SJSA1 (cell line): ENCODE data around the gene SYT8. TPM values are rescaled to one million over a fixed set of nuclear protein-coding genes. Genes with fewer than 3 reads are reported as not detected.
"Not testable (repeated sequence)": the region's sequence is repeated elsewhere in the genome, so short reads cannot be mapped to it uniquely, and the experiment has no call there.

ENCODE experiments used
- DNase-seq, 2 experiments: peaks; one replicate each; pipeline ENCODE4 v3.0.0-alpha.2; 2015 to 2020; ENCODE audit warnings: low spot score in 2 of 2, low read depth in 1 of 2
- H3K27ac ChIP-seq: fragments of 250-450 bp; sonication (Bioruptor Pico); 2 replicates; pipeline ENCODE4 v1.5.1; 2020; ENCODE audit warnings: mild to moderate bottlenecking, moderate library complexity
- H3K27me3 ChIP-seq: fragments of 250-450 bp; sonication (Bioruptor Pico); replicated peaks from 2 replicates; pipeline ENCODE4 v1.5.1; 2020; ENCODE audit warnings: mild to moderate bottlenecking, moderate library complexity
- H3K36me3 ChIP-seq: fragments of 250-450 bp; sonication (Bioruptor Pico); 2 replicates; pipeline ENCODE4 v1.5.1; 2020; ENCODE audit warnings: mild to moderate bottlenecking
- H3K4me1 ChIP-seq: fragments of 250-450 bp; sonication (Bioruptor Pico); replicated peaks from 2 replicates; pipeline ENCODE4 v1.6.1; 2021; ENCODE audit warnings: mild to moderate bottlenecking
- H3K4me3 ChIP-seq: fragments of 250-450 bp; sonication (Bioruptor Pico); 2 replicates; pipeline ENCODE4 v1.5.1; 2020; ENCODE audit warnings: mild to moderate bottlenecking
- H3K9me3 ChIP-seq: fragments of 250-450 bp; sonication (Bioruptor Pico); replicated peaks from 2 replicates; pipeline ENCODE4 v1.5.1; 2020; ENCODE audit warnings: mild to moderate bottlenecking
- total RNA-seq: library from RNA; depleted of rRNA; stranded (reverse); fragments of >200 nt; shearing (Covaris generic); gene quantifications from 2 replicates; pipeline ENCODE4 v1.2.3, GENCODE V29; 2014

SYT8 gene
- total RNA-seq, 1 experiment from 2014 or later = not detected

GRCh38 chr11:1868636-1869291 is 34.0 kb downstream of the SYT8 start:
- no peaks in the 10 kb centered on the region for H3K36me3 ChIP-seq
- H3K27me3 ChIP-seq = peaks cover 10% of the 10 kb centered on the region; the same call in 1 of the 2 replicates

DNA sequence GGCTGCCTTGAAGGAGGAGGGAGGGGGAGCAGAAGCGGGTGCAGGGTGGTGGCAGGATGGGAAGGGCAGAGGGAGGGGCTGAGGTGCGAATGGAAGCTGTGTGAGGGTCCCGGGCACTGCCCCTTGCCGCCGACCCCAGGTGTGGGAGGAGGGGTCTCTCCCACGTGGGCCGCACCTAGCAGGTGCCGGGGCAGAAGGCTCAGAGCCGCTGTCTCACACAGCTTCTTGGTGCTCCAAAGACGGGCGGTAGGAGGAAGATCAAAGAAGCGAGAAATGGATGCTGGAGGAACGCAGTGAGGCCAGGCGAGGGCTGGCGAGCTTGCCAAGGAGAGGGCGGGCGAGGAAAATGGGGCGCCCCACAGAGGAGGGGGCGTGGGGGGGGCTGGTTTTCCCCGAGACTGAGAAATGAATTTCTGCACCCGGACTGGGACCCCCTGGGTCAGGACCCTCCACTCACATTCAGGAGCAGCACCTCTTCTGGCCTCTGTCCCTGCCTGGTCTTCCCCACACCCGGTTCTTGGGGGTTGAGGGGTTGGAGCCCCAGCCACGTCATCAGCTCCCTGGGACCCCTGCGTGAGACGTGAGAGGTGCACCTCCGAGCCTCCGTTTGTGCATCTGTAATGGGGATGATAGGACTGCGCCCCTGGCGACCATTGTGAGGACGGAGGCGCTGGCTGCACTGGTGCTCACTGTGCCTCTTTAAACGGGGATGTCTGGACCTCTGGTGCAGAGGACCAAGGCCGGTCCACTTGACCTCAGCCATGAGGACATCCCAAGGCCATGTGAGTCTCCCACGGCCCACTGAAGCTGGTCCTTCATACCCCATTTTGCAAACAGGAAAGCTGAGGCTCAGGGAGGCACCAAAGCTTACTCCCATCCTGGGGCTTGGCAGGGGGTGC is 34.9 kb downstream of the SYT8 start:
- Histone ChIP-seq H3K4me3 (no peak overlapping the region), H3K27ac (no peak overlapping the region), H3K4me1 (peaks cover 11% of the 10 kb centered on the region), H3K27me3 (peaks cover 10% of the 10 kb centered on the region; the same call in 1 of the 2 replicates), H3K9me3 (0 out of 2 replicates have a peak, but pooled peaks cover 3% of the 10 kb centered on the region), H3K36me3 (no peaks in the 10 kb centered on the region)
- no peak for DNase-seq

More at GRCh38 chr11:1868636-1869291, 34.0 kb downstream of the SYT8 start:
- H3K4me3 ChIP-seq = no peak overlapping the region
- DNase-seq = no peak
- H3K27ac ChIP-seq = no peak overlapping the region
- H3K4me1 ChIP-seq = peaks cover 16% of the 10 kb centered on the region
- 0 out of 2 replicates have a peak, but pooled peaks cover 3% of the 10 kb centered on the region for H3K9me3 ChIP-seq

DNA sequence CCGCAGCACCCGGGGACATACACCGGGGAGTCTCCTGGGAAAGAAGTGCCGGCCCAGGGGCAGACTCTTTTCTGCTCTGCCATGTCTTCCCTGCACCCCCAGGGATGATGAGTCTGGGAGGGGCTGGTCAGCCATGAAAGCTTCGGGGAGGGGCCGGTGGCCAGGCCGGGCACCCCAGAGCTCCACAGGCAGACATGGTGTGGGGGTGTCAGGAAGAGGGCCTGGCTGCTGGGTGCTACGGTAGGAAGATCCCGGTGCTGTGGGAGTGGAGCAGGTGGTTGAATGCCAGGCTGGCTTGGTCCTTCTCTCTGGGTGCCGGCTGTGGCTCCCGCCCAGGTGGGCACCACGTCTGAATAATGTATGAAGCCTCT is 35.5 kb downstream of the SYT8 start:
- peaks cover 10% of the 10 kb centered on the region; the same call in 1 of the 2 replicates for H3K27me3 ChIP-seq
- no peak overlapping the region for H3K4me3 ChIP-seq
- H3K36me3 ChIP-seq = no peaks in the 10 kb centered on the region
- H3K4me1 ChIP-seq = peaks cover 11% of the 10 kb centered on the region
- H3K9me3 ChIP-seq = 0 out of 2 replicates have a peak, but pooled peaks cover 3% of the 10 kb centered on the region
- H3K27ac ChIP-seq = no peak overlapping the region
- DNase-seq = no peak

GRCh38 chr11:1870721-1871466 is 36.1 kb downstream of the SYT8 start:
- Histone ChIP-seq H3K9me3 (0 out of 2 replicates have a peak, but pooled peaks cover 3% of the 10 kb centered on the region), H3K27me3 (peaks cover 10% of the 10 kb centered on the region; the same call in 1 of the 2 replicates), H3K36me3 (no peaks in the 10 kb centered on the region), H3K27ac (no peak overlapping the region), H3K4me3 (no peak overlapping the region), H3K4me1 (peaks cover 11% of the 10 kb centered on the region)
- peak; percentile 52 to 78 for DNase-seq

- H3K4me3 ChIP-seq = no peak overlapping the region
- no peak for DNase-seq
- no peaks in the 10 kb centered on the region for H3K36me3 ChIP-seq
- H3K27ac ChIP-seq = no peak overlapping the region
- 0 out of 2 replicates have a peak, but pooled peaks cover 3% of the 10 kb centered on the region for H3K9me3 ChIP-seq
- H3K4me1 ChIP-seq = peaks cover 11% of the 10 kb centered on the region
- H3K27me3 ChIP-seq = peaks cover 10% of the 10 kb centered on the region; the same call in 1 of the 2 replicates
Measured at GRCh38 chr11:1871531-1871930, 36.7 kb downstream of the SYT8 start.

GRCh38 chr11:1872267-1872985 is 37.6 kb downstream of the SYT8 start:
- H3K27me3 ChIP-seq = peaks cover 10% of the 10 kb centered on the region; the same call in 1 of the 2 replicates
- peaks cover 14% of the 10 kb centered on the region for H3K4me1 ChIP-seq
- no peaks in the 10 kb centered on the region for H3K36me3 ChIP-seq
- DNase-seq = no peak
- H3K9me3 ChIP-seq = 0 out of 2 replicates have a peak, but pooled peaks cover 3% of the 10 kb centered on the region
- H3K27ac ChIP-seq = no peak overlapping the region
- H3K4me3 ChIP-seq = no peak overlapping the region

- no peak overlapping the region for H3K27ac ChIP-seq
- H3K4me1 ChIP-seq = peaks cover 14% of the 10 kb centered on the region
- DNase-seq = no peak
- no peaks in the 10 kb centered on the region for H3K36me3 ChIP-seq
- no peak overlapping the region for H3K4me3 ChIP-seq
- H3K27me3 ChIP-seq = peaks cover 10% of the 10 kb centered on the region; the same call in 1 of the 2 replicates
- 0 out of 2 replicates have a peak, but pooled peaks cover 3% of the 10 kb centered on the region for H3K9me3 ChIP-seq
Measured at GRCh38 chr11:1873048-1873812, 38.4 kb downstream of the SYT8 start.

DNA sequence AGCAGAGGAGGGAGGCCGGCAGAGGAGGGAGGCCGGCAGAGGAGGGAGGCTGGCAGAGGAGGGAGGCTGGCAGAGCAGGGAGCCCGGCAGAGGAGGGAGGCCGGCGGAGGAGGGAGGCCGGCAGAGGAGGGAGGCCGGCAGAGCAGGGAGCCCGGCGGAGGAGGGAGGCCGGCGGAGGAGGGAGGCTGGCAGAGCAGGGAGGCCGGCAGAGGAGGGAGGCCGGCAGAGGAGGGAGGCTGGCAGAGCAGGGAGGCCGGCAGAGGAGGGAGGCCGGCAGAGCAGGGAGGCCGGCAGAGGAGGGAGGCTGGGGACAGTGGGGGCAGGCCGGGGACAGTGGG is 39.0 kb downstream of the SYT8 start:
- not testable (repeated sequence) for H3K27me3 ChIP-seq, H3K27ac ChIP-seq, DNase-seq, H3K4me3 ChIP-seq, H3K36me3 ChIP-seq, H3K9me3 ChIP-seq
- peaks cover 14% of the 10 kb centered on the region for H3K4me1 ChIP-seq

- H3K4me1 ChIP-seq = peaks cover 14% of the 10 kb centered on the region
- not testable (repeated sequence) for DNase-seq, H3K9me3 ChIP-seq, H3K36me3 ChIP-seq, H3K4me3 ChIP-seq, H3K27me3 ChIP-seq, H3K27ac ChIP-seq
Measured at GRCh38 chr11:1874441-1875092, 39.8 kb downstream of the SYT8 start.

DNA sequence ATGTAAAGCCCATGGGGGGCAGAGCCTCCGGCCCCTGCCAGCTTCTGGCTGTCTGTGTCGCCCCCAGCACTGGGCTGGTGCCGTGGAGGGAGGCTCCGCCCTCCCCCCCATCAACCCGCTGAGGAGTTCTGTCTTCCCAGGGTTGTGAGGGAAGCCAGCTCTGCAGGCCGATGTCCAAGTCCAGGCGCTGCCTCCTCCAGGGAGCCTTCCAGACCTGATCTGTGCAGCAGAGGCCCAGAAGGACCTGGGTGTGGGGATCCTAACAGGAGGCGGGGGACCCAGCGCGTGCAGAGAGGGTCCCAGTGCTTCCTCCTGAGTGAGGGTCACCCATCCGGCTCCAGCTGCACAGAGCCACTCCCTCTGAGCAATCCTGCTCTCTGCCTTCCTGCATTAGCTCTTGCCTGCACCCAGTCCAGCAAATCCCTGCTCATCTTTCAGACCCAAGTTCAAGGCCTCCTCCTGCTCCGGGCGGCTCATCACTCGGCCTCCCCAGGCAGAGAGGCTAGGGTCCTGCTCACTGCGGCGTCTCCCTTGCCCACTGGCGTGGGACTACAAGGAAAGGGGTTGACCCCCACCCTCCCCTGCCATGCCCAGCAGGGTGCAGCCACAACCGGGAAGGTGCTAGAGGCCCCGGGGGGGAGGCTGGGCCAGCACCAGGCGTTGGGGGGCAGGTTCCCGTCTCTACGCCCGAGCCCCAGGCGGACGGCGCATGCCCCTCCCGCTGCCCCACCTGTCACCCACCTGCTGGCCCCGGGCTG is 40.5 kb downstream of the SYT8 start:
- Histone ChIP-seq H3K4me1 (peaks cover 14% of the 10 kb centered on the region), H3K4me3 (no peak overlapping the region), H3K36me3 (no peaks in the 10 kb centered on the region), H3K9me3 (0 out of 2 replicates have a peak, but pooled peaks cover 3% of the 10 kb centered on the region), H3K27me3 (peaks cover 4% of the 10 kb centered on the region; the same call in 1 of the 2 replicates), H3K27ac (no peak overlapping the region)
- DNase-seq = no peak

DNA sequence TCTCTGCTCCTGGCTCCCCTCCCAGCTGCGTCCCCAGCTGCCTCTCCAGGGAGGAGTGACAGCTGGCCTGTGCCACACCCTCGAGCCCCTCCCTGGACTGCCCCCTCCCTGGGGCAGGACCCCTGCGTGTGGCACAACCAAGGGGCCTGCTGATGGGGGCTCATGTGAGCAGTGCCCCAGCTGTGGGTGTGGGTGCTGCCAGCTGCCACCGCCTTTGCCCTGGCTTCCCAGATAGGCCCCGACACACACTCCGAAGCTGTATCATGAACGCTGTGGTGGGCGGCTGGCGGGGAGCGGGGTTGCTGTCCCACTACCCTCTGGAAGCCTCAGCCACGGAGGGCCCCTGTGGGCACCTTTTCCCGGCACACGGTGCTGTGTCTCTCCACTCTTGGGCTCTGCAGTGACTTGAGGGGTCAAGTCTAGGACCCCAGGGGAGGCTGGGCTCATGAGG is 41.1 kb downstream of the SYT8 start:
- not testable (repeated sequence) for H3K36me3 ChIP-seq, H3K9me3 ChIP-seq, H3K27ac ChIP-seq, H3K4me3 ChIP-seq, DNase-seq, H3K4me1 ChIP-seq, H3K27me3 ChIP-seq
